ENCODE results near the gene CEND1.
"Not testable (repeated sequence)": the region's sequence is repeated elsewhere in the genome, so short reads cannot be mapped to it uniquely, and the experiment has no call there.

The CEND1 gene

GRCh38 chr11:745428-745827, 44.5 kb downstream of the CEND1 start:
- Histone ChIP-seq H3K27me3 (ENCODE audit: control insufficient read depth in 2 of 2, insufficient read depth in 2 of 2, low read length in 2 of 2) (no peaks in the 10 kb centered on the region), H3K36me3 (ENCODE audit: control insufficient read depth in 2 of 2, insufficient read depth in 2 of 2, low read length in 2 of 2) (no peaks in the 10 kb centered on the region), H3K9ac (ENCODE audit: low read depth in 1 of 2, low read length in 2 of 2) (no peak overlapping the region), H3K9me3 (ENCODE audit: control insufficient read depth in 2 of 2, low read length in 2 of 2) (no peaks in the 10 kb centered on the region), H3K27ac (ENCODE audit: low read depth in 2 of 2, low read length in 2 of 2) (no peak overlapping the region), H3K4me3 (ENCODE audit: low read length in 2 of 2) (no peak overlapping the region), H3K4me1 (ENCODE audit: control insufficient read depth in 2 of 2, insufficient read depth in 2 of 2, low read length in 2 of 2) (peaks cover 10 to 16% of the 10 kb centered on the region in 2 donors)

GRCh38 chr11:742571-743201, 47.2 kb downstream of the CEND1 start:
- Histone ChIP-seq H3K9ac (ENCODE audit: low read depth in 1 of 2, low read length in 2 of 2) (no peak overlapping the region), H3K27me3 (ENCODE audit: control insufficient read depth in 2 of 2, insufficient read depth in 2 of 2, low read length in 2 of 2) (no peaks in the 10 kb centered on the region), H3K36me3 (ENCODE audit: control insufficient read depth in 2 of 2, insufficient read depth in 2 of 2, low read length in 2 of 2) (no peaks in the 10 kb centered on the region), H3K9me3 (ENCODE audit: control insufficient read depth in 2 of 2, low read length in 2 of 2) (no peaks in the 10 kb centered on the region), H3K4me1 (ENCODE audit: control insufficient read depth in 2 of 2, insufficient read depth in 2 of 2, low read length in 2 of 2) (peaks cover 0 to under 1% of the 10 kb centered on the region in 2 donors), H3K4me3 (ENCODE audit: low read length in 2 of 2) (no peak overlapping the region), H3K27ac (ENCODE audit: low read depth in 2 of 2, low read length in 2 of 2) (no peak overlapping the region)

GRCh38 chr11:742156-742546, 47.7 kb downstream of the CEND1 start:
- Histone ChIP-seq H3K27ac (ENCODE audit: low read depth in 2 of 2, low read length in 2 of 2) (no peak overlapping the region), H3K27me3 (ENCODE audit: control insufficient read depth in 2 of 2, insufficient read depth in 2 of 2, low read length in 2 of 2) (peaks cover 2 to 4% of the 10 kb centered on the region in 2 donors), H3K4me3 (ENCODE audit: low read length in 2 of 2) (no peak overlapping the region), H3K36me3 (ENCODE audit: control insufficient read depth in 2 of 2, insufficient read depth in 2 of 2, low read length in 2 of 2) (no peaks in the 10 kb centered on the region), H3K9me3 (ENCODE audit: control insufficient read depth in 2 of 2, low read length in 2 of 2) (no peaks in the 10 kb centered on the region), H3K4me1 (ENCODE audit: control insufficient read depth in 2 of 2, insufficient read depth in 2 of 2, low read length in 2 of 2) (no peaks in the 10 kb centered on the region), H3K9ac (ENCODE audit: low read depth in 1 of 2, low read length in 2 of 2) (no peak overlapping the region)

- H3K4me3 ChIP-seq (ENCODE audit: low read length in 2 of 2); H3K9ac ChIP-seq (ENCODE audit: low read depth in 1 of 2, low read length in 2 of 2); H3K36me3 ChIP-seq (ENCODE audit: control insufficient read depth in 2 of 2, insufficient read depth in 2 of 2, low read length in 2 of 2); H3K27ac ChIP-seq (ENCODE audit: low read depth in 2 of 2, low read length in 2 of 2); H3K9me3 ChIP-seq (ENCODE audit: control insufficient read depth in 2 of 2, low read length in 2 of 2); H3K4me1 ChIP-seq (ENCODE audit: control insufficient read depth in 2 of 2, insufficient read depth in 2 of 2, low read length in 2 of 2); H3K27me3 ChIP-seq (ENCODE audit: control insufficient read depth in 2 of 2, insufficient read depth in 2 of 2, low read length in 2 of 2): not testable (repeated sequence)
These were observed 52.0 kb downstream of the CEND1 start for GRCh38 chr11:737899-738298.

GRCh38 chr11:737366-737765, 52.5 kb downstream of the CEND1 start:
- H3K9ac ChIP-seq (ENCODE audit: low read depth in 1 of 2, low read length in 2 of 2), result no peak overlapping the region
- no peaks in the 10 kb centered on the region for H3K9me3 ChIP-seq (ENCODE audit: control insufficient read depth in 2 of 2, low read length in 2 of 2)

More at GRCh38 chr11:737366-737765, 52.5 kb downstream of the CEND1 start:
- Histone ChIP-seq H3K36me3 (ENCODE audit: control insufficient read depth in 2 of 2, insufficient read depth in 2 of 2, low read length in 2 of 2) (no peaks in the 10 kb centered on the region), H3K4me3 (ENCODE audit: low read length in 2 of 2) (no peak overlapping the region), H3K4me1 (ENCODE audit: control insufficient read depth in 2 of 2, insufficient read depth in 2 of 2, low read length in 2 of 2) (no peaks in the 10 kb centered on the region), H3K27me3 (ENCODE audit: control insufficient read depth in 2 of 2, insufficient read depth in 2 of 2, low read length in 2 of 2) (peaks cover 4 to 5% of the 10 kb centered on the region in 2 donors), H3K27ac (ENCODE audit: low read depth in 2 of 2, low read length in 2 of 2) (no peak overlapping the region)

All from mucosa of rectum (tissue), 2 donors.